ENCODE measurements around the gene CALM3. TPM values are rescaled to one million over a fixed set of nuclear protein-coding genes. Genes with fewer than 3 reads are reported as not detected.

Gene CALM3
- total and polyA plus RNA-seq, 2 of the 4 experiments (the other 2 are of a cell fraction) = 91.6 to 501 TPM

DNA sequence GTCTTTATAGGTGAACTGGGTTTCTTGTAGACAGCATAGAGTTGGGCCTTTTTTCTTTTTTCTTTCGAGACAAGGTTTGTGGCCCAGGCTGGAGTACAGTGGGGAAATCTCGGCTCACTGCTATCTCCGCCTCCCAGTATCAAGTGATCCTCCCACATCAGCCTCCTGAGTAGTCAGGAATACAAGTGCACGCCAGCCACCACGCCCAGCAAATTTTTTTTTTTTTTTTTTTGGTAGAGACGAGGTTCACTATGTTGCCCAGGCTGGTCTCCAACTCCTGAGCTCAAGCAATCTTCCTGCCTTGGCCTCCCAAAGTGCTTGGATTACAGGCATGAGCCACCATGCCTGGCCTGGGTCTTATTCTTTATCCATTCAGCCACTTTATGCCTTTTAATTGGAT, 5.1 kb upstream of the CALM3 start:
- ChIA-PET POLR2A (ENCODE audit: unreplicated experiment) (no interaction called here), CTCF (interaction anchor here (0.6 kb wide), 1 partner anchor 15 kb away, joined by 3 read pairs; no protein-coding TSS in a partner anchor)
- Histone ChIP-seq H2BK15ac (ENCODE audit: low read depth, low read length) (no peak overlapping the region), H3K9me3 (ENCODE audit: control insufficient read depth, insufficient read depth, low read length) (peaks cover 4% of the 10 kb centered on the region; the same call in 1 of the 2 replicates), H3K4me3 (ENCODE audit: insufficient read depth, low read depth, low read length) (no peak overlapping the region), H2BK20ac (ENCODE audit: low read depth, low read length) (no peak overlapping the region), H3K9ac (ENCODE audit: low read depth, low read length) (no peak overlapping the region), H3K27me3 (ENCODE audit: control insufficient read depth, insufficient read depth, low read length) (no peaks in the 10 kb centered on the region), H3K18ac (ENCODE audit: low read depth, low read length) (no peak overlapping the region), H3K14ac (replicated peaks; ENCODE audit: low read depth, low read length) (no peak overlapping the region), H4K91ac (ENCODE audit: insufficient read depth, low read depth, low read length) (no peak overlapping the region), H2AK5ac (ENCODE audit: low read depth, low read length) (no peak overlapping the region), H2AFZ (replicated peaks; ENCODE audit: low read length, poor library complexity) (no peak overlapping the region), H4K5ac (ENCODE audit: low read depth, low read length) (no peak overlapping the region), H3K4me2 (ENCODE audit: low read depth, low read length) (no peak overlapping the region), H3K9me1 (ENCODE audit: insufficient read depth, low read length) (peaks cover 6% of the 10 kb centered on the region; the same call in 1 of the 2 replicates), H3K23ac (ENCODE audit: low read depth, low read length) (no peak overlapping the region), H4K8ac (ENCODE audit: low read depth in 2 of 2, low read length in 2 of 2) (no peak overlapping the region), H3K4ac (ENCODE audit: low read depth, low read length) (no peak overlapping the region), H3K36me3 (ENCODE audit: control insufficient read depth, insufficient read depth, low read length) (no peaks in the 10 kb centered on the region), H3K4me1 (ENCODE audit: control insufficient read depth, insufficient read depth, low read length) (no peaks in the 10 kb centered on the region), H3K27ac (ENCODE audit: insufficient read depth, low read length) (no peak overlapping the region), H2AK9ac (replicated peaks; ENCODE audit: low read depth, low read length, poor library complexity) (no peak overlapping the region), H2BK5ac (ENCODE audit: low read depth, low read length, poor library complexity, severe bottlenecking) (no peak overlapping the region), H2BK120ac (ENCODE audit: low read depth, low read length) (no peak overlapping the region), H4K20me1 (ENCODE audit: insufficient read depth, low read length) (no peaks in the 10 kb centered on the region), H3K79me1 (ENCODE audit: low read depth in 1 of 2, low read length in 2 of 2) (peaks cover 0 to 7% of the 10 kb centered on the region in 2 experiments; a peak in 2 of 4 replicates), H3K56ac (ENCODE audit: extremely low read depth, insufficient read depth, low read length) (no peak overlapping the region)
- intact Hi-C loops (cut with micrococcal nuclease) = no loop called here
- dilution Hi-C loops (cut with HindIII; ENCODE audit: low sequenced_read_pairs, unreplicated experiment) = no loop called here
- no peak for ATAC-seq (ENCODE audit: low read depth)
- no peak for DNase-seq
- WGBS, 2 experiments (ENCODE audit: extremely low coverage in 2 of 2, insufficient read length in 1 of 2) = no CpG with 5 or more reads among the region's 6 CpGs
- TF ChIP-seq, protein P1, sequence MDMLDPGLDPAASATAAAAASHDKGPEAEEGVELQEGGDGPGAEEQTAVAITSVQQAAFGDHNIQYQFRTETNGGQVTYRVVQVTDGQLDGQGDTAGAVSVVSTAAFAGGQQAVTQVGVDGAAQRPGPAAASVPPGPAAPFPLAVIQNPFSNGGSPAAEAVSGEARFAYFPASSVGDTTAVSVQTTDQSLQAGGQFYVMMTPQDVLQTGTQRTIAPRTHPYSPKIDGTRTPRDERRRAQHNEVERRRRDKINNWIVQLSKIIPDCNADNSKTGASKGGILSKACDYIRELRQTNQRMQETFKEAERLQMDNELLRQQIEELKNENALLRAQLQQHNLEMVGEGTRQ (IDR thresholded peaks at IDR 0.05; ENCODE audit: low read depth, low read length) = no peak
- TF ChIP-seq MAZ (IDR thresholded peaks at IDR 0.05; ENCODE audit: borderline replicate concordance, low read depth, low read length) (no peak), RFX5 (IDR thresholded peaks at IDR 0.05; ENCODE audit: low read depth, low read length) (no peak)
- in situ Hi-C loops (cut with MboI; ENCODE audit: low sequenced_read_pairs) = no loop called here
- no TSS peak for BruUV-seq (replicated peaks)

All from IMR-90 (cell line).